Measurements from ENCODE around the gene C9orf152.
"Not testable (repeated sequence)": the region's sequence is repeated elsewhere in the genome, so short reads cannot be mapped to it uniquely, and the experiment has no call there.

Gene C9orf152

DNA sequence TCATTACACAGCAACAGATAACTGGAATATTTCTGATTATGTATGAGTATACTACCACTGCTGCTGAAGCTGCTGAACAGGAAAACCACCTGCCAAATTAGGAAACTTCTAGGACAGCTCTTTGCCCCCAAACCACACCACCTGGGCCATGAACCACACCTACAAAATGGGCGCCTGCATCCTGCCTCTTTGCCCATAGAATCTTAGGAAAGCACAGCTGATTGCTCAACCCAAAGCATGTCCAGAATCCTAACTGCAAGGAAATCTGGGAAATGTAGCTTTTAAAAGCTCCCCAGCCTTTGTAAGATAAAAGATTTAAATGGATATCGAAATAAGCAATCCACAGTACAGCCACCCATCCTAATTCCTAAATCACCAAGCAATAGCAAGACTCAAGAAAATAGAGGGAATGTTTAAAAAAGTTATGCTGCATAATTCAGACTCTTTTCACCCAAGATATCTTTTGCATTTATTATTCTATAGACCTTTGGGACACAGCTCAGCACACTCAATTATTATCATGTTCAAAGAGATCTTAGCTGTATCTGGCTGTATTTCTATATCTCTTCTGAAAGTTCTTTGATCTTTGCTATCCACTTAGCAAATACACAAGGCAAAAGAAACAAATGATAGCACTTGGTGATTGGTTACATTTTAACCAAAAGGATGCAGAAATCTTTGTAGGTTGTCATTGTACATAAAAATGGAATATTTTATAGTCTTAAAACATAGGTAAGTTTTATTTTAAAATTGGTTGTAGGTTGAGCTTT, 6.8 kb upstream of the C9orf152 start:
- no peak for DNase-seq (ENCODE audit: low read depth in 4 of 4, low spot score in 1 of 4)

DNA sequence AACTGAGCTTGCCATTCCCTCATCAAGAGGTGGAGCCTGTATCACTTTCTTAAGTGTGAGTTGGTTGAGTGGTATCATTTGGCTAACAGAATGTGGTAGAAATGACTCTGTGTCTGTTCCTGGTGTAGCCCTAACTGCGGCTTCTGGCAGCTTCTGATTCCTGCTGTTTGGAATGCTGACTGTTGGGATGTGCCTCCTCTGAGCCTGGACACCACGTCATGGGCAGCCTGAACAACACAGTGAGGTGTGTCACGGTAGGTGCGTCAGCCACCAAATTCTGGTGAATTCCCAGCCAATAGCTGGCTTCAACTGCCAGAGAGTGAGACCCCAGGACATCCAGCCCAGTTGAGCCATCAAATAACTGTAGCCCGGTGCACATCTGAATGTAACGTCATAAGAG, 6.1 kb upstream of the C9orf152 start:
- DNase-seq (ENCODE audit: low read depth in 4 of 4, low spot score in 1 of 4), result no peak

DNA sequence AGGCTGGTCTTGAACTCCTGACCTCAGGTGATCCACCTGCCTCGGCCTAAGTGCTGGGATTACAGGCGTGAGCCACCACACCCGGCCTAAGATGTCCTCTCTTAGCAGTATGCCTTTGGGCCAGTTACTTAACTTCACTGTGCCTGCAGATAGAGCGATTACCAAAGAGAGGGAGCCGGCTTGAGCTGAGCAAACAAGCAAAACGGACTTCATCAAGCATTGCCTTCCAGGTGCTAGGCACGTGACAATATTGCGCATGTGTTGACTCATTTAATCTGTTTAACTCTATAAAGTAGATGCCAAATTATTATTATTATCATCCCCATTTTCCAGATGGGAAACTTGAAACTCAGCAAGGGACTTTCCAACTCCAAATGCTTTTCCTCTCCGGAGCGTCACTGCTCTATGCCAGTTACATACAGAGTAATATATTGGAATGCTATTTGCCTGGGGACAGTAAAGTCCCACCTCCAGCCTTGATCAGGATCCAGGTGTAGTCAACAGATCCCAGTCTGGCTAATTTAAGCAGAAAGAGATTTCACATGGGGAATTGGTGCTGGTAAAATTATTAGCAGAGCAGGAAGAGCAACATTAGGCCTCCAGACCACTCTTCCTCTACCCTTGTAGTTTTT, 5.6 kb upstream of the C9orf152 start:
- DNase-seq (ENCODE audit: low read depth in 4 of 4, low spot score in 1 of 4), result no peak

DNA sequence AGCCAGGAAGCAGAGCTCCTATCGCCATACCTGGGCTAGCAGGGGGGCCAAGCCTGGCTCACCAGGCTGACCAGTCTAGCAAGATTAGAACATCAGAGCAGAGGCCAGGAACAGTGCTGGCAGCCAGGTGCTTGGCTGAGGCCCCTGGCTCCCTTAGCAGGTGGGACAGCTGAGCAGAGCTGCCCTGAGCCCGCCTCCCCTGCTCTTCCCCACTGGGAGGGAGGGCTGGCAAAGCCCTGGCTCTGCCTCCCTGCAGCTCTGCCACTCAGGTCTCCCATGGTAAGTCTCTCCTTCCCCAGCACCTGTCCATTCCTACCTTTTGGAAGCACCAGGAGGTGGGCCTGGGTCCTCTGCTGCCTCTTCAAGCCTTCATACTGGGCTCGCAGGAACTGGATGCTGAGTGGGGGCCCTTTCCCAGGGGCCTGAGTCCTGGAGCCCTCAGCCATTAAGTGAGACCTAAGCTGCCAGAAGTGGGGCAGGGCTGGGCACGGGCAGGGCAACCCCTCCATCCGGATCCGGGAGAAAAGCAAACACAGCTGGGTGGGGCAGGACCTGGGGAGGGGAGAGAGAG, 803 bp downstream of the C9orf152 start:
- no peak for DNase-seq (ENCODE audit: low read depth in 4 of 4, low spot score in 1 of 4)

DNA sequence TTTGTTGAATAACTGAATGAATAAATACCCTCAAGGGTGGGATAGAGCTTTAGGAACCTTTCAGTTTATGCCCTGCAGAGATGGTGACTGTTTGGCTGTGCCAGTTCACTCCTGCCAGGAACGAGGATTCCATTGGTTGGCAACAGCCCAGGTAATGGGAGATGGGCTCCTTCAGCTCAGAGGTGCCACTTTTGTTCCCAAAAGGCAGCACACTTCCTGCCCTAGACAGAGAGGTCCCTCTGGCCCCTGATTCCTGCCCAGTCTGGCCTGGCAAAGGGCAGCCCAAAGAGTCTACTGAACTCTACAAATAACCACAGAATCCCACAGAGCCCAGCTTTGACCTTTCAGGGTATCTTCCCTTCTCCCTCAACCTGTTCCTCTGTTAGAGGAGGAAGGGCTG, 1.6 kb downstream of the C9orf152 start:
- no peak for DNase-seq (ENCODE audit: low read depth in 4 of 4, low spot score in 1 of 4)

DNA sequence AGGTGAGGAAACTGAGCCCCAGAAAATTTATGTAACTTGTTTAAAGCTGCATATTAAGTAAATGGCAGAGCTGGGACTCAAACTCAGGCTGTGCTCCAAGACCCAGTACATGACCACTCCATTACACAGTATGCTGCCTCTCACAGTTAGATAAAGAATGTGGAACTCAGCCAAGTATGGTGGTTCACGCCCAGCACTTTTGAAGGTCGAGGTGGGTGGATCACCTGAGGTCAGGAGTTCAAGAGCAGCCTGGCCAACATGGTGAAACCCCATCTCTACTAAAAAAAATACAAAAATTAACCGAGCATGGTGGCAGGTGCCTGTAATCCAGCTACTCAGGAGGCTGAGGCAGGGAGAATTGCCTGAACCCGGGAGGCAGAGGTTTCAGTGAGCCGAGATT, 2.3 kb downstream of the C9orf152 start:
- not testable (repeated sequence) for DNase-seq (ENCODE audit: low read depth in 4 of 4, low spot score in 1 of 4)

DNA sequence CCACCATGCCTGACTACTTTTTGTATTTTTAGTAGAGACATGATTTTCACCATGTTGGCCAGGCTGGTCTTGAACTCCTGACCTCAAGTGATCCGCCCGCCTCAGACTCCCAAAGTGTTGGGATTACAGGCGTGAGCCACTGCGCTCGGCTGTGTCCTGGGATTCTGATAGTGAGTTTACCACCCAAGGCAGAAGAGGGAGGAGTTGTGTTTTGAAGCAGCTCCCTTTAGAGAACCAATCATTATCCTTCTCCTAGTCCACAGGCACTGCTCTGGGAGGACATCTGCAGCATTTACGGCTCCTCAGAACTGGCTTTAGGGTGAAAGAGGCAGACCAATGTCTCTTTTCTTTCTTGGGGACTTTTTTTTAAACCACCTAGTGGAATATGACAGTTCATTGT, 5.7 kb downstream of the C9orf152 start:
- no peak for DNase-seq (ENCODE audit: low read depth in 4 of 4, low spot score in 1 of 4)

DNA sequence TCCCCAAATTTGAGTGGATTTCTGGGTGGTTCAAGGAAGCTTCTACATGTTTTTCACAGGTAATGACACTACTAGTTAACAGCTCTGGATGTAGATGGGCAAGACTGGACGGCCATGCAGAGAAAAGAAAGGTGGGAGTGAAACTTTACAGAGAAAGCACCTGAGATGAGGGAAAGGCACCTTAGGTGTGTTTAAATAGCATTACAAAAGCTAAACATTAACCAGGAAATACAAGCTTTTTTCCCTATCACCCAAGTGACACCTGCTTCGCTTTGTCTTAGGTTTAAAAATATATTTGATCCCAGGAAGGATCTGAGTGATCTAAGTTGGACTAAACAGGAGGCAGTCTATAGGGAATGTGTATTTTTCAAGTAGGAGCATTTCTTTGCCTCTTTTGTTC, 8.3 kb downstream of the C9orf152 start:
- DNase-seq (ENCODE audit: low read depth in 4 of 4, low spot score in 1 of 4), result no peak

DNA sequence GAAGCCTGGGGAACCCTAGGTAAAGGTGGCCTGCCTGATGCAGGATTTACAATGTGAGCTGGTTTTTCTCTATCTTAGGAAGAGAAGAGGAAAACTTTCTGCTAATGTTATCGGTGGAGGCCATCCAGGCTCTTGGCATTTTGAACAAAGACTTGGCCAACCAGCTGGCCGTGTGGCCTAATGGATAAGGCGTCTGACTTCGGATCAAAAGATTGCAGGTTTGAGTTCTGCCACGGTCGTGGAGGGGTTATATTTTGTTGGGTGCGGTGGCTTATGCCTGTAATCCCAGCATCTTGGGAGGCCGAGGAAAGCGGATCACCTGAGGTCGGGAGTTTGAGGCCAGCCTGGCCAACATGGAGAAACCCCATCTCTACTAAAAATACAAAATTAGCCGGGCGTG, 9.6 kb downstream of the C9orf152 start:
- no peak for DNase-seq (ENCODE audit: low read depth in 4 of 4, low spot score in 1 of 4)

DNA sequence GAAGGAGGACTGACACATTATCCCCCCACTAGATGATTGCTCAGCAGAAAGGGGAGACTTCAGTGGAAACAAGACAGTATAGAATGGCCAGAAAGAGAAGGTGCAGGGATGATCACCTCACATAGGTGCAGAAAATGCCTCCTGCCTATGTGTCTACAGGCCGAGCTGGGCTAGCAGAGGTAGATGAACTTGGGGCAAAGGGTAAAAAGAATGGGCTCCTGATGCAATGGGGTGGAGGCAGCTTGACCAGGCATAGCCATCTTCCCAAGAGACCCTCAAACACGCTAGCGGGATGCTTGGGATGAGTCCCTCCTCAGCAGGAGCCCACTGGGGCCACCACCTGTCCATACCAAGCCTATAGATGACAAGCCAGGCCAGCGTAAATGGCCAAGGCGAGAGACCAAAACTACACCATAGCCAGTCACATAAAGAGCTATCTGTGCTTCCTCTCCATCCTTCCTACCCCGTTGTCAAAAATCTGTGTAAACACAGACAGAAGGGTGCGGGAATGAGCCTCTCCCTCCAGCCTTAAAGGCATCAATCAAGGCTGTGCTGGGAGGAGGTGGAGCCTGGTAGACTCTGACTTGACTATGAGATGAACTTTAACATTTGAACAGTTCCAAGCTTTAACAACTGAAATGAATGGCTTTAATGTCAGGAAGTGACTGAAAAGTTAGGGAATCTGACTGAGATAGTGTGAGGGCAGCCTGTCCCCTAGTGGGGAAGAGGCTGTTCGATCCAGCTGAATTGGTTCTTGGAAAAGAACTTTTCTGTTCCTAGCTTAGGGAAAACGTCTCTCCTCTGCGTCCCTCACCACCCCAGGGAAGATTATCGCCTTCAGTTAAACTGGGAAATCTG, 10.4 kb downstream of the C9orf152 start:
- DNase-seq (ENCODE audit: low read depth in 4 of 4, low spot score in 1 of 4), result no peak

DNA sequence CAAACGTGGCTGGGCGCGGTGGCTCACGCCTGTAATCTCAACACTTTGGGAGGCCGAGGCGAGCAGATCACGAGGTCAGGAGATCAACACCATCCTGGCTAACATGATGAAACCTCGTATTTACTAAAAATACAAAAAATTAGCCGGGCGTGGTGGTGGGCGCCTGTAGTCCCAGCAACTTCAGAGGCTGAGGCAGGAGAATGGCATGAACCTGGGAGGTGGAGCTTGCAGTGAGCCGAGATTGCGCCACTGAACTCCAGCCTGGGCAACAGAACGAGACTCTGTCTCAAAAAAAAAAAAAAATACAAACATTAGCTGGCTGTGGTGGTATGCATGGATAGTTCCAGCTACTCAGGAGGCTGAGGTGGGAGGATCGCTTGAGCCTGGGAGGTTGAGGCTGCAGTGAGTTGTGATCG, 11.9 kb downstream of the C9orf152 start:
- not testable (repeated sequence) for DNase-seq (ENCODE audit: low read depth in 4 of 4, low spot score in 1 of 4)

DNA sequence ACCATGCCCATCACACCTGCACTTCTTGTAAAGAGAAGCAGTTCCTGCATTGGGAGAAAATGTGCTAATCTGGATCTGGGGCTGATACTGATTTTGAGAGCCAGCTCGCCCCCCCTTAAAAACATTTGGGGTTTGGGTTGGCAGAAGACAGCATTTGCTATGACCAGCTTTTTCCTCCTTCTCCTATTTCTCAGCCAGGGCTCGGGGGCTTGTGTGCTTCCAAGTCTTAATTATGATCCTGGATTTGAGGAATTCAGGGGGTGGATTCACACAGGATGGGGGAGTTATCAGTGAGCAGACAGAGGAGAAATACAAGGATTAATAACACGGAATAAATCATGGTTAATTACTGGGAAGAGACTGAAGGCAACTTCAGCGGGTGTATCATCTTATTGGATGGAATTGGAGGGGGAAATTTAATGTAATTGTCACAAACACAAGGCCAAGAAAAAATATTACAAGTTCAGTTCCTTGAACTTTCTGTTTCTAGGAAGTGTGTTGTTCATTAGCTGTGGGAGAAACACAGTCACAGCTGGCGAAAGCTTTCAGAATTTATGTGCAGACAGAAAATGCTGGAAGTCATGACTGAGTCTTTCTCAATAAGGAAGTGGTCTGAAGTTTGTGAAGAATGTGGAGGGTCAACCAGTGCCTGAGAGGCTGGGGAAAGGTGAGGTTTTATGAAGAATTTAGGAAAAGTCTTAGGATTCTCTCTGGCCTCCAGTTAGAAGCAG, 15.3 kb downstream of the C9orf152 start:
- no peak for DNase-seq (ENCODE audit: low read depth in 4 of 4, low spot score in 1 of 4)

DNA sequence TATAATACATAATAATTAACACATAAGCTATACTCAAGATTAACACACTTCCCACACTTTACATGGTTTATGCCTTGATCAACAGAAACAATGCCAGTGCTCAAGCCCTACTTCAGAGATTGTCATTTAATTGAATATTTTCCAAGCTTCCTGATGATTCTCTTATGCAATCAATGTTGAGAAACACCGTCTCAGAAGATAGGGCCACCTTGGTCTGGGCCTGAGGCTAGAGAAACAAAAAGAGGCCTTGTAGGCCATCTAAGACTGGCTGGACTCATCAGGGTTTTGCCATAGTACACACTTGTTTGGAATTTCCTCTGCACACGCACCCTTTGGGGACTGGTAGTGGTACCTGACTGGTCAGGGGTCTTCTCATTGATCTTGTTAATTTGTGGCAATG, 16.3 kb downstream of the C9orf152 start:
- DNase-seq (ENCODE audit: low read depth in 4 of 4, low spot score in 1 of 4), result no peak

DNA sequence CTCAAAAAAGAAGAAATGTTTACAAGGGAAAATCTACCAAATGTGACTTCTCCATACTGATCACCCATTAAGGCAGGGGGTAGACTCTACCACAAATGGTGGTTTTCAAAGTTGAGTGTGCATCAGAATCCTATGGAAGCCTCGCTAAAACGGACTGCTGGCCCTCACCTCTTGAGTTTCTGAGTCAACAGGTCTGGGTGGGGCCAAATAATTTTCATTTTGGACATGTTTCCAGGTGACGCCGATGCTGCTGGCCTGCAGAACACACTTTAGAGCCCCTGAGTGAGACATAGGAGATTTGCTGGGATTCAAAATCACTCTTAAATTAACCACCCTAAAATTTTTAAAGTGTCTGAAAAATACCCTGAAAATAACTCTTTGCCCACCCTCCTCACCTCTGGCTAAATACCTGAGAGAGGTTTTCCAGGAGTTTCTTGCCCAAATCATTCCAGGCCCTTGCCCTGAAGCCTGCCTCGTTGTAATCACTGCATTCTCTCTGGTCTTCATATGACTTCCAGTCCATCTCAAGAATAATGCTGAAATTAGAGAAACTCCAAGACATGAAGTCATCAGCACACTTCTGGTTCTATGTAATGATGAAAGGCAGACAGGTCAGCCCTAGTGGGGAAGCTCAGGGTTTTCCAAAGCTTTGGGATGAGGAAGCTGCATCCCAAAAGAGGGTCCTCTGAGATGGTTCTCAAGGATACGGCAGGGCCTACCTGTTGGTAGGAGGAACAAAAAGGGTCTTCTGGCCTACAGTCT, 18.2 kb downstream of the C9orf152 start:
- DNase-seq (ENCODE audit: low read depth in 4 of 4, low spot score in 1 of 4), result no peak

DNA sequence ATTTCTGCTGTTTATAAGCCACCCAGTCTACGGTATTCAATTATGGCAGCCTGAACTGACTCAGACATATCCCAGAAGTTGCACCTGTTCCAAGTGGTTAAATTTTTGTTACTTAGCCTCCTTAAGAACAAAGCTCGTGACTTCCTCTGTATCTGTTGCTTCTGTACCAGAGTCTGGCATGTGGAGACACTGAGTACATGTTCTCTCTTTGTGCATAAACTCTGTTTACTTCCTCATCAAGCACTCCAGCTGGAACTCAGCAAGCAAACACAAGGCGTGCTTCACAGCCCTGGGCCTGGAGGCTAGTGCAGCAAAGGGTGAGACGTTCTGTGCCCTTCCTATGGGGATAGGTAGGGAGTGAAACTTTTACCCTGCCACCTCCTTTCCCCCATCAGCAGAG, 19.0 kb downstream of the C9orf152 start:
- DNase-seq (ENCODE audit: low read depth in 4 of 4, low spot score in 1 of 4), result no peak

DNA sequence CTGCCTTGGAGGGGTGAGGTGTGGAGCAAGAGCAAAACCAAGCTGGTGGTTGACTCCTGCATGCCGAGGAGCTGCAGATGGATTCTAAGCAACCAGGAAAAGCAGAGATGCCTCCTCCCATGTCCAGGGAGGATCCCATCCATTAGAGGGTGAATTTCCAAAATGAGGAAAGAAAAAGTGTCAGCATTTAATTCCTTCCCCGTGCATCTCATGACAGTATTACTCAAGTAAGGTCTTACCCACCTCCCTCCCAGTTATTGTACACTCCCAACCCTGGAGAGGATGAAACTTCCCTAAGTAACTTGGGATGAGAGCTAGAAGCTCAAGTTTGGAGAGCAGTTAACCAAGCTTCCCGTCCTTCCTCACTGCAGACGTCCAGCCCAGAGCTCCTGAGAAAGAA, 19.9 kb downstream of the C9orf152 start:
- no peak for DNase-seq (ENCODE audit: low read depth in 4 of 4, low spot score in 1 of 4)

DNA sequence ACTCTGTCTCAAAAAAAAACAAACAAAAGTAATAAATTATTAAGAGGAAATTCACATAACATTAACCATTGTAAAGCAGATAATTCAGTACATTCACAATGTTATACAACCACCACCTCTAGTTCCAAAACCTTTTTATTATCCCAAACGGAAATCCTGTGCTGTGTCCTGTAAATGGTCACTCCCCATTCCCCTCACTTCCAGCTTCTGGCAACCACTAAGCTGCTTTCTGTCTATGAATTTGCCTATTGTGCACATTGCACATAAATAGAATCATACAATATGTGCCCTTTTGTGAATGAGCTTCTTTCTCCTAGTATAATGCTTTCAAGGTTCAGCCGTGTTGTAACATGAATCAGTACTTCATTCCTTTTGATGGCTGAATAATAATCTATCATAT, 20.8 kb downstream of the C9orf152 start:
- DNase-seq (ENCODE audit: low read depth in 4 of 4, low spot score in 1 of 4), result no peak

DNA sequence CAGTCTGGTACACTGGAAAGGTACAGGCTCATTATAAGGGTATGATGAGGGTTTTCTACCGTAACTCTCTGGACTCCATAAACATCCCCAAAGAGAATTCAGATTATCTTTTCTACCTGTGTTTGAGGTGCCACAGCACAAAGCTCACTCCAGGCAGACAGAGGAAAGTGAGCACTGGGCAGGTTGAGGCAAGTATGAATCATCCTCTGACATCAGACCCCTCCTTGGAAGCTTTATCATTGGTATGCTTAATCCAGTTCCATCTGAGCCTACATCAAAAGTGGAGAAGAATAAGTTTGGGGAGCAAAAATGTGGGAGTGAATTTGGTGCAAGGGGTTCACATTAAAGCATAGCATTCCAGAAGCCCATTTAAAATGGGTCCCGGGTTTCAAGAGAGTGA, 21.7 kb downstream of the C9orf152 start:
- no peak for DNase-seq (ENCODE audit: low read depth in 4 of 4, low spot score in 1 of 4)

DNA sequence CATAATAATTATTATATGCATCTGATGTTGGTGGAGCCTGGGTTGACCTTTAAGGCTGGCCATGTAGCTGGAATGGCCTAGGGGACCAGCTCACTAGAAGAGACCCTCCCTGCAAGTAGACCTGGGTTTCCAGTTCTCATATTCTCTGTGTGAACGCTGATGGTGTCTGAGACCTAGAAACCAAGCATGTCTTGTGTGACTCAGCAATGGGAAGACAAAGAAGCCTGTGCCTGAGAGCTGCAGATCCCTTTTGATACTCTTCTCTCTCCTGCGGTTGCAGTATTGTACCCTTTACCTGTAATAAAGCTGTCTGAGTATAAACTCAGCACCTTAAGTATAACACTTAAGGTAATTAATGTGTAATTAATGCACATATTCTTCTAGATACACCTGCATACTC, 22.2 kb downstream of the C9orf152 start:
- no peak for DNase-seq (ENCODE audit: low read depth in 4 of 4, low spot score in 1 of 4)

Data from stimulated activated CD4-positive, alpha-beta T cell treated with anti-CD3 and anti-CD28 coated beads, Interleukin-1b, Interleukin-23, amount 100 ng/mL, for 24 hours (primary cell).